ENCODE data around the gene TMEM9. TPM values are rescaled to one million over a fixed set of nuclear protein-coding genes. Genes with fewer than 3 reads are reported as not detected.
A peak's percentile ranks its signal among the peaks of the same experiment; 100 is the strongest.

The TMEM9 gene
- polyA plus RNA-seq, 10 donors: 40.6 to 78.4 (median 58.4) TPM

DNA sequence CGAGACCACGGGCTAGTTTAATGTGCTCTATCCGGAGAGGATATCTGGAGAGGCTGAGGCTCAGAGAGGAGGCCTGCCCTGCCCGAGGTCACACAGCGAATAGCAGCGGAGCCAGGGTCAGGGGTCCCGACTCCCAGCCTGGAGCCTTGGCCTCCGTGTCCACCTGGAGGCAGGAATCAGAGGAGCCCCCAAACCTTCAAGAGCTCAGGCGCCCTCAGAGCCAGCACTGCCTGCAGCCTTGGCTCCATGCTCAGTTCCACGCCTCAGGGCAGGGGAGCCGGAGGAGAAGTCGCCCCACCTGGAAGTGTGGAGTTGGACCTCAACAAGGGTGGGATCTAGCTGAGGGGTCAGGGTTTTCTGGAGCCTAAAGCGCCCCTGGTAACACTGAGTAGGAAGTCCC lies 25.3 kb downstream of the TMEM9 start:
- DNase-seq: no peak

DNA sequence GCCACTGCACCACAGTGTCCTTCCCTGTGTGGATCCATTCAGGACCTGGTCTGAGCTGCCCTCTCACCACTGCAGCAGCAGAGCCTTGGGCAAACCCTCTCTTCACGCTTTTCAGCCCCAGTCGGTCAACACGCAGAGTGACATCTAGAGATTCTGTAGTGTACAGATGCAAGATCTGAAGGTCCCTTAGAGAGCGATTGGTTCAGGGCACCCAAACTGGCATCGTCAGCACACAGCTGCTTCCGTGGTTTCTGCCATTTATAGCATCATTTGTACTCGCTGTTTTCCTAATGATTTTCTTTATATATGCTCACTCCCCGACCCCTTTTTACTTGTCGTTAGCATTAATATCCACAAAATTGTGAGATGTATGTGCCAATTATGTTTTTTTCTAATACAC lies 25.8 kb downstream of the TMEM9 start:
- no peak for DNase-seq

- peak in 1 of 3 donors; percentile 44 for DNase-seq
Observed at GRCh38 chr1:201127755-201128455, 26.4 kb downstream of the TMEM9 start.

DNA sequence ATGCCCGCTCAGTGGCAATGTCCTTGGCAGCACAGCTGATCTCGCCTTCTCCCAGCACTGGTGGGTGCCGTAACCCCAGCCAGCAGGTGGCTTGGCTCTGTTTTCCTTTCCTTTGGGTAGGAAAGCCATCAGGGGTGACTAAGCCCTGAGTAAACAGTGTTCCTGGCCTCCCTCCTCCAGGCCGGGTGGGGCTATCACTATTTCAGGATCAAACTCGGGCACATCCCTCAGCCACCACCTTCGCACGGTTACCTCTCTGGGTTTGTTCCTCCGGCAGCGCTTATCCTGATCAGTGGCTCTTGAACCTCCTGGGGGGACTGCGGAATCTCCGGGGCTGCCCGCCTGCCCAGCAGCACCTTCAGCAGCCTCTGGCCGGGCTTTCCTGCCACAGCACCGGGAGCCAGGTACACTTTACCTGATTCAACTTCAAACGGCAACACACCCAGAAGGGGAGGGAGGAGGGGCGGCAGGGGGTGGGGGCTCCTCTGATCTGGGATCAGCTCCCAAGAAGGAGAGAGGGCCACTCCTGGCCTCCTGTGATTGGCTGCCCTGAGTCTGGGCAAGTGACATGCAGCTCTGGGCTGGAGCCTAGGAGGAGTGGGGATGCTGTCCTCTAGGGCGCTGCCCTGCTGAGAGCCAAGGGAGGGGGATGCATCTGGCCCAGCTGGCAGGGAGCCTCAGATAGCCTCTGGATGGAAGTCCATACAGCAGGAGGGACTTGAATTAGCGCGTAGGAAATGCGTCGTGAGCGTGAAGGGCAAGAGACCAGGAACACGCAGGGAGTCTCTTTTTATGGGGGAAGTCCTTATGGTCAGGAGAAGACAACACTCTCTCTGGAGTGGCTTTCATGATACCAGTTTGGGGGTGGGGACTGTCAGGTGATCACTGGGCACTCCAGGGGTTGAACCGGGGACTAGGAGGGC lies 27.2 kb downstream of the TMEM9 start, which contains the start of gene ASCL5:
ASCL5 (minus strand) TSS at position 353 of the 923 bp plus-strand sequence. CDS start 11,812 bp downstream, outside the sequence.
- DNase-seq: no peak

GRCh38 chr1:201126463-201126831 lies 27.8 kb downstream of the TMEM9 start:
- no peak for DNase-seq

DNA sequence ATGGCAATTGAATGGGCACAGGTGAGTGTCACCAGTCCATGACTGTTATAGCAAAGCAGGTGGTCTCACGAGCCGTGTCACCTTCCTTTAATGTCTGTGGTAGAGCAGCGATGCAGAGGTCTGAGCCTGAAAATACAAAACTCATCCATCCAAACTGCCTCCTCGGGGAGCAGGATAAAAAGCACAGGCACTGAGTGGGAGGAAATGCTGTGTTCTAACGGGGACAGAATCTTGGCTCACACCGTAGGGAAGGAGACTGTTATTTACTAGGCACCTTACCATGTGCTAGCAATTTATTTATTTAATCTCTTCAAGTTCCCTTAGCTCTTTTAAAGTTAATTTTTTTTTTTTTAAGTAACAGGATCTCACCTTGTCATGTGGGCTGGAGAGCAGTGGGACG lies 28.5 kb downstream of the TMEM9 start:
- DNase-seq: peak in 1 of 3 donors; percentile 51

GRCh38 chr1:201125019-201125418 lies 29.3 kb downstream of the TMEM9 start:
- peak in 1 of 3 donors; percentile 48 for DNase-seq

GRCh38 chr1:201123866-201124265 lies 30.4 kb downstream of the TMEM9 start:
- no peak for DNase-seq

GRCh38 chr1:201122321-201122957 lies 31.8 kb downstream of the TMEM9 start:
- DNase-seq: no peak

DNA sequence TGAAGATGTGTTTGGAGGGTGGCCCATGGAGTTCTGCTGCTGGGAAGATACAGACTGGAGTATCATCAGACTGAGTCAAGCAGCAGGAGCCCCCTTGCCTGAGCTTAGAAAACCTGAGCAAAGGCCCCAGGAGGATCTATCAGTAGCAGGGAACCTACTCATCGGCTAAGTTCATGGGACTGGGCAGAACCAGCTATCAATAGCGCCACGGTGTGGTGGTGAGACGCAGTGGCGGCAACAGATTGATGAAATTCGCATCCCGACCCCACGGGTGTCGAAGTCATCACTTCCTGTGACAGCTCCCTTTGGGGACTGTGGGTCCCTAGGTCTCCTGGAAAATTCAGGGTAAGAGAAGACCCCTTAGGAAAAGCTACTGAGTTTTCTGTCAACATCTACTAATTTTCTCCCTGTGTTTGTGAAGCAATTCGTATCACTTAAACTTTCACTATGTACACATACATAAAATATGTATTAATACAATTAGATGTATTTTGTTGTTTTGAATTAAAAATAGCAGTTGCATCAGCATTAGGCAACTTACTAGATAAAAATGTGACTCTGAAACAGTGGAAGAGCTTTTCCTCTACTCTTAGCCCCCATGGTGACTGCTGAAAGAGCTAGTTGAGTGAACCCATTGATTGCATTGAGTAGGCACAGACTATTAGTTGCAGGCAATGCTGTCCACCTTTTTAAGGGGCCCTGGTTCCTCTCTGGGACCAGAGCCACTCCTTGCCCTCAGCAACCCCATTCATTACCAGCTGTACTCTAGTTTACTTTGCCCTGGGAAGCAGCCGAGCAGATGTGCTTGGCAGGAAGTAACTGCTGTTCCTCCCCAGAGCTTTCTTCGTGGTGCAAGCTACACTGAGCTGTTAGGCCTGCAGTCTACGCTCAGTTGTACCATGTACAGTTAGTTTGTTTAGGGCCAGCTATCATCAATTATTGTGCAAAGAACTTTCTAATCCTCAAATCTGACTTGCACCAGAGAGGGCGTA lies 34.8 kb downstream of the TMEM9 start:
- peak in 1 of 3 donors; percentile 80 for DNase-seq

GRCh38 chr1:201116091-201116490 lies 38.2 kb downstream of the TMEM9 start:
- DNase-seq: no peak

DNA sequence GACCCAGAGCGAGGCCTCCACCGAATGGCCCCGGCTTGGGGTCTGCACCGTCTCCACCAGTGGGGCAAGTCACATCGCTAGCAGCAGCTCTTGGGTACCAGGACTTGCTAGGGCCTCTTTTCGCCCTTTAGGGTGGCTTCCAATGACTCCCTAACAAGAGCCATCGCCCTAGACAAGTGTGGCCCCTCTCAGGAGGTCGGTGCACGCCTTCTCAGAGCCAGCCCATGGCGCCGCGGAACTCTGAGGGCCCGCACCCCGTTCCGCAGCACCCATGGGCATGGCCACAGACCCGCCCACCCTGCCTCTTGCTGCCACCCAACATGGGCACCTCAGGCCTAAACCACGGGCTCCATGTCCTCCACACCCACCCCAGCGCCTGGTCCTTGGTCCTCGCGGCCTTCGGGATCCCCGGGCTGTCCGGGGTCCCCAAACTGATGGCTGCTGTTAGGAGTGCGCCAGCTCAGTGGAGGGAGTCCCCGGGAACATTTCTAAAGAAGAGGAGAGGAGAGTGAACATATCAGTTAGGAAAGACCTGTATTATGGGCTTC lies 38.8 kb downstream of the TMEM9 start:
- no peak for DNase-seq

DNA sequence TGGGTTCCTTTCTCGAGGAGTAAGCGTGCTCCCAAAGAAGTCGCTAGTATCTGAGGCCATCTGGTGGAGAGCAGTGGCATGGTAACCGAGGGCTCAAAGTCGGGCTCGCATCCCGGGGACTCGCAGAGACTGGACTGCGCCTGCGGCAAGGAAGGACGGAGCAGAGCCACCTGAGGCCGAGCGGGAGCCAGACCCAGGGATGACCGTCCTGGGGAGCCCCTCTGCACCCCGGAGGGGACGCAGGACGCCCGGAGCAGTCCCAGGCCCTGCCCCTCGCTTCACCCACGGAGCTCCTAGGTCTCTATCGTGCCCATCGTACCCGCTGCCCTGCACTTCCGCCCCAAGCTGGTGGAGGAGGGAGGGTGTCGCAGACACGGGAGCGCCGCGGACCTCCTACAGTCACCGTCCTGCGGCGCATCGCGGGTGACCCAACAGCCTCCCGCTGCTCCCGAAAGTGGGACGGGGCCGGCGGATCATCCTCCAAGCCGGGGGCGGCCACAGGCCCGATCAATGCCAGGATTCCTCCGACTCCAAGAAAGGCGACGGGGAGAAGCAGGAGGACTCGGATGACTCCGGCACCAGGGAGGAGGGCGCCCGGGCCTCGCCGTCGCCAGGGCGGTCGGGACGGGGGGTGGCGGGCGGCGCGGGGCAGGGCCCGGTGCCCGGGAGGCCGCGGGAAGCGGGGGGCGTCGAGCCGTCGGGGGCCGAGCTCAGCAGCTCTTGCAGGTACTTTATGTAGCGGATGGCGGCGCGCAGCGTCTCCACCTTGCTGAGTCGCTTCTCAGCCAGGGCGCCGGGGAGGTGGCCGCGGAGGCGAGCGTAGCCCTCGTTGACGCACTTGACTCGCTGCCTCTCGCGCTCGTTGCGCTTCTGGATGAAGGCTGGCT lies 39.8 kb downstream of the TMEM9 start:
- DNase-seq: peak; percentile 89 to 96 (median 94)

DNA sequence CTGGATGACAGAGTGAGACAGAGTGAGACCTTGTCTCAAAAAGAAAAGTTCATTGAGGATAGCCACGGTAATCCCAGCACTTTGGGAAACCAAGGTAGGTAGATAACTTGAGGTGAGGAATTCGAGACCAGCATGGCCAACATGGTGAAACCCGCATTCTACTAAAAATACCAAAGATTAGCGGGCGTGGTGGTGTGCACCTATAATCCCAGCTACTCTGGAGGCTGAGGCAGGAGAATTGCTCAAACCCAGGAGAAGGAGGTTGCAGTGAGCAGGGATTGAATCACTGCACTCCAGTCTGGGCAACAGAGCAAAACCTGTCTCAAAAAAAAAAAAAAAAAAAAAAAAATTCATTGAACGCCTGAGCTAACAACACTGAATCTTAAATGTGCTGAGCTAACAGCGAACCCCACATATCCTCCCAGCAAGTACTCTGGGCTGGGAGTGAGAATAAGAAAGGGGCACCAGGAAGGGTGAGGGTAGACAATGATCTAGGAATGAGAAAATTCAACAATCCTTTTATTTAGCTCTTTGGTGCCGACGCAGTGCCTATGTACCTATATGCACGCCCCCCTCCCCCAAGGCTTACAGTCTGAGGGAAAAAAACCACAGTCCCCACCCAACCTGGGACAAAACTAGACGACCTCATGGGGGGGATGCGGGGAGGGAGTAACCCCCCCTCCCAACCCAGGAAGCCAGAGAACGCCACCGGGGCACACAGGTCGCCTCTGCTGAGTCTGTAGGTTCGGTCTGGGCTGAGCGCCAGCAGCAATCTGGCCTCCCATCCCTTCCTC lies 40.6 kb downstream of the TMEM9 start:
- DNase-seq: no peak

- DNase-seq: no peak
Observed at GRCh38 chr1:201112926-201113325, 41.3 kb downstream of the TMEM9 start.

- peak in 2 of 3 donors; percentile 54 to 56 for DNase-seq
Observed at GRCh38 chr1:201112173-201112731, 42.0 kb downstream of the TMEM9 start, which contains the start of gene CACNA1S. Gene CACNA1S, minus strand, starts transcription at chr1:201112426. Its CDS starts 87 bp downstream, at chr1:201112339.

DNA sequence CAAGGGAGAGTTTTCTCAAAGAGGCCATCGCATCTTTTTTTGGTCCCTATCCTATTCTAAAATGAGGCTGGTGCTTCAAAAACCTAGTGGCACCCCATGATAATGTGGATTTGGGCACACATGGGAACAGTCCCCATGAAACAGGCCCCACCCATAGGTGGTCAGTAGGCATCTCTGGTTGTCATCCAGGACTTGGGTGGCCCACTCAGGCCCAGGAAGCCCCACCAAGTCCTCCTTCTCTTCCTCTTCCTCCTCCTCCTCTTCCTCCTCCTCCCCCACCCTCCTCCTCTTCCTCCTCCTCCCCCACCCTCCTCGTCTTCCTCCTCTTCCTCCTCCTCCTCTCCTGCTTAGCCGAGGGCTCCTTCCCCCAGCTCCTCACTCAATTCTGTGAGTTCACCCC lies 42.6 kb downstream of the TMEM9 start:
- DNase-seq: no peak

DNA sequence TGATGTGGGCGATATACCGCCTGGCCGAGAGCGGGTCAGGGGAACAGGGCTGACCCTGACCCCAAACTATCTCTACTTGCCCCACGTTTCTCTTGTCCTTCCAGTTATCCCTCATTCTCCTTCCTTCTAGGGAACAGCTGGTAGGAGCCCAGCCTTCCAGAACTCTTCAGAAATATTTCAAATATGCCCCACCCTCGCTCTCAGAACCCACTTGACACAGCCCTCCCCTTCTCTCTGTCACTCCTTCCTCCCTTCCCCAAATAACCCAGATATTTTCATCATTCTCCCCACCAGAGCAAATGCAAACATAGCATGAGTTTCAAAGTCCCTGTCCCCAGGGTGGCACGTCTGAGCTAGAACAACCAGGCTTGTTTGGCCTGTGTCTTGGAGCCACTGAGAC lies 43.1 kb downstream of the TMEM9 start:
- no peak for DNase-seq

All from muscle of back (tissue), 11 donors.